K562 (cell line): ENCODE measurements around the gene PCDH18.

Experiments
- ATF2 ChIP-seq: sonication (generic); formaldehyde crosslinking; IDR thresholded peaks from 2 replicates; pipeline ENCODE4 v1.8.1; 2022; ENCODE audit warnings: missing genetic modification reagents
- ATF4 ChIP-seq: fragments of 450-650 bp; formaldehyde crosslinking; IDR thresholded peaks from 2 replicates; pipeline ENCODE4 v1.4.0; 2022; ENCODE audit warnings: mild to moderate bottlenecking, moderate library complexity
- DNMT1 ChIP-seq: fragments of 450-650 bp; IDR thresholded peaks from 2 replicates; pipeline ENCODE4 v1.6.1; 2016; ENCODE audit warnings: antibody characterized with exemption, mild to moderate bottlenecking
- IRF9 ChIP-seq: fragments of 450-650 bp; IDR thresholded peaks from 2 replicates; pipeline ENCODE4 v1.6.1; 2016; ENCODE audit warnings: missing biosample characterization, missing genetic modification characterization
- LEF1 ChIP-seq: fragments of 450-650 bp; IDR thresholded peaks from 2 replicates; pipeline ENCODE4 v1.6.1; 2016; ENCODE audit warnings: mild to moderate bottlenecking
- MAX ChIP-seq: sonication (generic); formaldehyde crosslinking; IDR thresholded peaks from 2 replicates; pipeline ENCODE4 v1.9.0; 2022; ENCODE audit warnings: mild to moderate bottlenecking, missing genetic modification reagents
- PHF20 ChIP-seq: fragments of 450-650 bp; IDR thresholded peaks from 2 replicates; pipeline ENCODE4 v1.6.1; 2018; ENCODE audit not compliant: partially characterized antibody
- TCF7L2 ChIP-seq: fragments of 150-350 bp; IDR thresholded peaks from 2 replicates; pipeline ENCODE4 v1.6.1; 2016; ENCODE audit warnings: low read depth, mild to moderate bottlenecking, low read length, moderate library complexity
- TFAM ChIP-seq: fragments of 250-450 bp; sonication (Bioruptor Pico); conservative IDR thresholded peaks from 2 replicates; pipeline ENCODE4 v1.5.0; 2021; ENCODE audit warnings: mild to moderate bottlenecking, moderate library complexity
- UBTF ChIP-seq, 2 experiments: IDR thresholded peaks; 2 replicates each; pipeline ENCODE4 v1.6.1; 2012; ENCODE audit warnings: improper control_type of control experiment in 2 of 2, low read depth in 2 of 2, low read length in 2 of 2, borderline replicate concordance in 1 of 2
- ZBTB8A ChIP-seq: fragments of 450-650 bp; IDR thresholded peaks from 2 replicates; pipeline ENCODE4 v1.6.1; 2018; ENCODE audit warnings: mild to moderate bottlenecking, moderate library complexity; ENCODE audit not compliant: partially characterized antibody
- TF ChIP-seq, protein P1 (sequence below): fragments of 150-350 bp; conservative IDR thresholded peaks from 2 replicates; pipeline ENCODE4 v1.6.1; 2014; ENCODE audit warnings: low read length
- TF ChIP-seq, protein P2 (sequence below), 2 experiments: fragments of 450-650 bp; IDR thresholded peaks; 2 replicates each; pipeline ENCODE4 v1.6.1; 2018; ENCODE audit warnings: mild to moderate bottlenecking in 2 of 2, low read depth in 1 of 2; ENCODE audit not compliant: partially characterized antibody in 2 of 2
- TF ChIP-seq, protein P3 (sequence below), 3 experiments: IDR thresholded peaks in 2 of 3; conservative IDR thresholded peaks in 1 of 3; 2 replicates each; pipeline ENCODE4 v1.5.1; 2011 to 2012; ENCODE audit warnings: low read length in 3 of 3, mild to moderate bottlenecking in 3 of 3, control low read depth in 2 of 3, improper control_type of control experiment in 1 of 3, inconsistent platforms in 1 of 3, low read depth in 1 of 3, mixed read lengths in 1 of 3, moderate library complexity in 1 of 3; ENCODE audit not compliant: insufficient read depth in 2 of 3

DNA sequence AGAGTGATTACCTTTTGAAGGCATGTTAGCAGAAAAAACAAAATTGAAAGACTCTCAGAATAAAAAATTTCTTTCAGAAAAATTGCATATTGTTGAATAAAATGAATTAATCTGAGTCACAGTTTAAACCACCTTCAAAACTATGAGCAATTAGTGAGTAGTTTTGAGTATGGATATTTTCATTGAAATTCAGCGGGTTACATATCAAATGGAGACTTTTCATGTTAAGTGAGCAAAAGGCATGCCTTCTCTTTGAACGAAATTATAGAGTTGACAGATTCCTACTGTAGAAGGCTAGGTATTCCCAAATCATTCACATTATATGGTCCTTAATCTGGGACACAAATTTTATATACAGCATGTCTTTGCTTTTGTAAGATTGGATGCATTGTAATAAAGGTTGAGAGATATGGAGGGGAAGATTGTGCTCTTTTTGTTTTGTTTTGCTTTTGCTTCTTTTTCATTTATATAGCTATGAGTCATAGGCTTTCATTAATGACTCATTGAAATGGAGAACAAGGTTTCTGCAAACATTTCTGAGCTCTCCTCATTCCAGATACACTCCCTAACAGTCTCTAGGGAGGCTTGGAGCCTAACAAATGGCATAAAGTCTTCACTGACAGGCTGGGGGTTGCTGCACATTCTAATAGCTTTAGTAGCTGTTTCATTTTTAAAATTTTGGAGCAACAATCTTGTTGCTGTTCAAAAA, 21.6 kb downstream of the PCDH18 start:
- TF ChIP-seq, protein P1, sequence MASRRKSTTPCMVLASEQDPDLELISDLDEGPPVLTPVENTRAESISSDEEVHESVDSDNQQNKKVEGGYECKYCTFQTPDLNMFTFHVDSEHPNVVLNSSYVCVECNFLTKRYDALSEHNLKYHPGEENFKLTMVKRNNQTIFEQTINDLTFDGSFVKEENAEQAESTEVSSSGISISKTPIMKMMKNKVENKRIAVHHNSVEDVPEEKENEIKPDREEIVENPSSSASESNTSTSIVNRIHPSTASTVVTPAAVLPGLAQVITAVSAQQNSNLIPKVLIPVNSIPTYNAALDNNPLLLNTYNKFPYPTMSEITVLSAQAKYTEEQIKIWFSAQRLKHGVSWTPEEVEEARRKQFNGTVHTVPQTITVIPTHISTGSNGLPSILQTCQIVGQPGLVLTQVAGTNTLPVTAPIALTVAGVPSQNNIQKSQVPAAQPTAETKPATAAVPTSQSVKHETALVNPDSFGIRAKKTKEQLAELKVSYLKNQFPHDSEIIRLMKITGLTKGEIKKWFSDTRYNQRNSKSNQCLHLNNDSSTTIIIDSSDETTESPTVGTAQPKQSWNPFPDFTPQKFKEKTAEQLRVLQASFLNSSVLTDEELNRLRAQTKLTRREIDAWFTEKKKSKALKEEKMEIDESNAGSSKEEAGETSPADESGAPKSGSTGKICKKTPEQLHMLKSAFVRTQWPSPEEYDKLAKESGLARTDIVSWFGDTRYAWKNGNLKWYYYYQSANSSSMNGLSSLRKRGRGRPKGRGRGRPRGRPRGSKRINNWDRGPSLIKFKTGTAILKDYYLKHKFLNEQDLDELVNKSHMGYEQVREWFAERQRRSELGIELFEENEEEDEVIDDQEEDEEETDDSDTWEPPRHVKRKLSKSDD = no peak
- TF ChIP-seq PHF20 = no peak
- no peak for TF ChIP-seq LEF1
- TF ChIP-seq UBTF (IDR thresholded peaks at IDR 0.05; ENCODE audit: borderline replicate concordance in 1 of 2, low read depth in 2 of 2, low read length in 2 of 2) = no peak
- no peak for TF ChIP-seq IRF9 (tag)
- TF ChIP-seq ATF2 (CRISPR knock-in tag) = no peak
- TF ChIP-seq, protein P2, sequence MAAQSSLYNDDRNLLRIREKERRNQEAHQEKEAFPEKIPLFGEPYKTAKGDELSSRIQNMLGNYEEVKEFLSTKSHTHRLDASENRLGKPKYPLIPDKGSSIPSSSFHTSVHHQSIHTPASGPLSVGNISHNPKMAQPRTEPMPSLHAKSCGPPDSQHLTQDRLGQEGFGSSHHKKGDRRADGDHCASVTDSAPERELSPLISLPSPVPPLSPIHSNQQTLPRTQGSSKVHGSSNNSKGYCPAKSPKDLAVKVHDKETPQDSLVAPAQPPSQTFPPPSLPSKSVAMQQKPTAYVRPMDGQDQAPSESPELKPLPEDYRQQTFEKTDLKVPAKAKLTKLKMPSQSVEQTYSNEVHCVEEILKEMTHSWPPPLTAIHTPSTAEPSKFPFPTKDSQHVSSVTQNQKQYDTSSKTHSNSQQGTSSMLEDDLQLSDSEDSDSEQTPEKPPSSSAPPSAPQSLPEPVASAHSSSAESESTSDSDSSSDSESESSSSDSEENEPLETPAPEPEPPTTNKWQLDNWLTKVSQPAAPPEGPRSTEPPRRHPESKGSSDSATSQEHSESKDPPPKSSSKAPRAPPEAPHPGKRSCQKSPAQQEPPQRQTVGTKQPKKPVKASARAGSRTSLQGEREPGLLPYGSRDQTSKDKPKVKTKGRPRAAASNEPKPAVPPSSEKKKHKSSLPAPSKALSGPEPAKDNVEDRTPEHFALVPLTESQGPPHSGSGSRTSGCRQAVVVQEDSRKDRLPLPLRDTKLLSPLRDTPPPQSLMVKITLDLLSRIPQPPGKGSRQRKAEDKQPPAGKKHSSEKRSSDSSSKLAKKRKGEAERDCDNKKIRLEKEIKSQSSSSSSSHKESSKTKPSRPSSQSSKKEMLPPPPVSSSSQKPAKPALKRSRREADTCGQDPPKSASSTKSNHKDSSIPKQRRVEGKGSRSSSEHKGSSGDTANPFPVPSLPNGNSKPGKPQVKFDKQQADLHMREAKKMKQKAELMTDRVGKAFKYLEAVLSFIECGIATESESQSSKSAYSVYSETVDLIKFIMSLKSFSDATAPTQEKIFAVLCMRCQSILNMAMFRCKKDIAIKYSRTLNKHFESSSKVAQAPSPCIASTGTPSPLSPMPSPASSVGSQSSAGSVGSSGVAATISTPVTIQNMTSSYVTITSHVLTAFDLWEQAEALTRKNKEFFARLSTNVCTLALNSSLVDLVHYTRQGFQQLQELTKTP (IDR thresholded peaks at IDR 0.05; ENCODE audit: low read depth in 1 of 2, partially characterized antibody in 2 of 2) = no peak
- TF ChIP-seq, protein P3, sequence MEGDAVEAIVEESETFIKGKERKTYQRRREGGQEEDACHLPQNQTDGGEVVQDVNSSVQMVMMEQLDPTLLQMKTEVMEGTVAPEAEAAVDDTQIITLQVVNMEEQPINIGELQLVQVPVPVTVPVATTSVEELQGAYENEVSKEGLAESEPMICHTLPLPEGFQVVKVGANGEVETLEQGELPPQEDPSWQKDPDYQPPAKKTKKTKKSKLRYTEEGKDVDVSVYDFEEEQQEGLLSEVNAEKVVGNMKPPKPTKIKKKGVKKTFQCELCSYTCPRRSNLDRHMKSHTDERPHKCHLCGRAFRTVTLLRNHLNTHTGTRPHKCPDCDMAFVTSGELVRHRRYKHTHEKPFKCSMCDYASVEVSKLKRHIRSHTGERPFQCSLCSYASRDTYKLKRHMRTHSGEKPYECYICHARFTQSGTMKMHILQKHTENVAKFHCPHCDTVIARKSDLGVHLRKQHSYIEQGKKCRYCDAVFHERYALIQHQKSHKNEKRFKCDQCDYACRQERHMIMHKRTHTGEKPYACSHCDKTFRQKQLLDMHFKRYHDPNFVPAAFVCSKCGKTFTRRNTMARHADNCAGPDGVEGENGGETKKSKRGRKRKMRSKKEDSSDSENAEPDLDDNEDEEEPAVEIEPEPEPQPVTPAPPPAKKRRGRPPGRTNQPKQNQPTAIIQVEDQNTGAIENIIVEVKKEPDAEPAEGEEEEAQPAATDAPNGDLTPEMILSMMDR (IDR thresholded peaks at IDR 0.05 in 2 of 3, conservative IDR thresholded peaks at IDR 0.05 in 1 of 3; ENCODE audit: insufficient read depth in 2 of 3, low read depth in 1 of 3, low read length in 3 of 3) = no peak
- no peak for TF ChIP-seq ATF4 (CRISPR knock-in tag)
- TF ChIP-seq DNMT1 = no peak
- TF ChIP-seq TCF7L2 = no peak
- TF ChIP-seq TFAM (CRISPR knock-in tag) = no peak
- TF ChIP-seq ZBTB8A = no peak
- no peak for TF ChIP-seq MAX
